Thyroid gland (tissue), 4 donors: Measurements from ENCODE around the gene SH2D6. TPM values are rescaled to one million over a fixed set of nuclear protein-coding genes. Genes with fewer than 3 reads are reported as not detected.
A peak's percentile ranks its signal among the peaks of the same experiment; 100 is the strongest.
"Not testable (repeated sequence)": the region's sequence is repeated elsewhere in the genome, so short reads cannot be mapped to it uniquely, and the experiment has no call there.

Source experiments
- DNase-seq, 2 donors: peaks; one replicate each; pipeline ENCODE4 v3.0.0-alpha.2; 2019
- H3K27ac ChIP-seq, 3 donors: fragments of 200-600 bp; sonication (generic); 1 replicate in 2 of 3; 2 replicates in 1 of 3; pipeline ENCODE4 v1.5.1; 2016 to 2019; ENCODE audit warnings: mild to moderate bottlenecking in 1 of 3, moderate library complexity in 1 of 3
- H3K27me3 ChIP-seq: fragments of 200-600 bp; sonication (generic); one replicate; pipeline ENCODE4 v1.5.1; 2019
- H3K36me3 ChIP-seq, 2 donors: fragments of 200-600 bp; sonication (generic); one replicate each; pipeline ENCODE4 v1.5.1; 2016 to 2019
- H3K4me1 ChIP-seq, 2 donors: fragments of 200-600 bp; sonication (generic); one replicate each; pipeline ENCODE4 v1.5.1; 2017 to 2019
- H3K4me3 ChIP-seq, 3 donors: fragments of 200-600 bp; sonication (generic); replicated peaks in 1 of 3; 1 replicate in 2 of 3; 2 replicates in 1 of 3; pipeline ENCODE4 v1.5.1; 2016; ENCODE audit warnings: mild to moderate bottlenecking in 1 of 3
- H3K9me3 ChIP-seq: fragments of 200-600 bp; sonication (generic); one replicate; pipeline ENCODE4 v1.5.1; 2017
- POLR2A ChIP-seq, 2 donors: fragments of 450-650 bp; IDR thresholded peaks; one replicate each; pipeline ENCODE4 v1.6.1; 2017; ENCODE audit warnings: antibody characterized with exemption in 2 of 2, mild to moderate bottlenecking in 2 of 2, moderate library complexity in 1 of 2
- WGBS, 2 donors: methylation state at CpG; one replicate each; pipeline ENCODE4 v1.1.5; 2017; 5-methylcytosine and 5-hydroxymethylcytosine counted together
- intact Hi-C: fragments of 100-400 bp; cut with DNase I; formaldehyde crosslinking; loops from one replicate; pipeline ENCODE4 v1.15.1; 2023
- total RNA-seq, 4 donors: library from RNA; depleted of rRNA; stranded (reverse); fragments of >200 nt; gene quantifications; one replicate each; pipeline ENCODE4 v1.2.3, GENCODE V29; 2016
- TF ChIP-seq, protein P1 (sequence below), 6 experiments: fragments of 200-600 bp in 3 of 6; fragments of 450-650 bp in 3 of 6; sonication (generic) in 3 of 6; IDR thresholded peaks; one replicate each; pipeline ENCODE4 v1.5.1; 2016 to 2019; ENCODE audit warnings: antibody characterized with exemption in 6 of 6, mild to moderate bottlenecking in 2 of 6, inconsistent platforms in 1 of 6, moderate library complexity in 1 of 6

The SH2D6 gene
- total RNA-seq, 4 donors from 2014 or later = 1.6 to 9.0 (median 4.1) TPM

DNA sequence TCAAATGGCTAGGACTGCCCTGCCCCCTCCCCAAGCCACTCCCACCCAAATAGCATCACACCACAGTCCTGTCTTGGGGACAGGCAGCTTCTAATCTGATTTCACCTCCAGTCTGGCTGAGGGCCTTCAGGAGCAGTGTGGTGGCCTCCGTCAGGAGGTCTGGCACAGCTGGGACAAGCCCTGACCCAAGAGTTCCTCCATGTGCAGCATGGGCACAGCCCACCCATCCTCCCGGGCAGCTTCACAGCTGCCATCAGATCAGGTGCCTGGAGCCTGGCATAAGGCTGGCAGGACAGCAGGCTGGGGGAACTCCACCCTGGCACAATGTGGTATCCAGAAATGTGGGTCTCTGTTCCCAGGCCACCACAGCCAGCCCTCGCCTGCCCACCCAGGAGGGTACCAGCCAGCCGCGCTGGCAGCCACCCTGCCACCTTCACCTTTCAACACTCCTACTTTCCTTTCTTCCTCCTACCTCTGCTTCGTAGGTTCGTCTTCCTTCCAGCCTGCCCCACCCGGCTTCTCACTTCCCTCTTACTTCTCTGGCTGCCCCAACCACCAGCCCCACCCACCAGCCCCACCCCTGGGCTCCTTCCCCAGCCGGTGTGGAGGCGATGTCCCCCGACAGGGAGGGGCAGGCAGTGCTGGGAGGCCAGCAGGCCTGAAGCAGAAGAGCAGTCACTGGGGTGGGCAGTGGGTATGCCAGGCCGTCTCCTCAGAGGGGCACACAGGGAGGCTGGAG lies 8.5 kb upstream of the SH2D6 start, which contains the start of gene CAPG:
CAPG (minus strand) TSS at position 522 of the 739 bp plus-strand sequence. CDS start 8,221 bp downstream, outside the sequence.
- TF ChIP-seq, protein P1, sequence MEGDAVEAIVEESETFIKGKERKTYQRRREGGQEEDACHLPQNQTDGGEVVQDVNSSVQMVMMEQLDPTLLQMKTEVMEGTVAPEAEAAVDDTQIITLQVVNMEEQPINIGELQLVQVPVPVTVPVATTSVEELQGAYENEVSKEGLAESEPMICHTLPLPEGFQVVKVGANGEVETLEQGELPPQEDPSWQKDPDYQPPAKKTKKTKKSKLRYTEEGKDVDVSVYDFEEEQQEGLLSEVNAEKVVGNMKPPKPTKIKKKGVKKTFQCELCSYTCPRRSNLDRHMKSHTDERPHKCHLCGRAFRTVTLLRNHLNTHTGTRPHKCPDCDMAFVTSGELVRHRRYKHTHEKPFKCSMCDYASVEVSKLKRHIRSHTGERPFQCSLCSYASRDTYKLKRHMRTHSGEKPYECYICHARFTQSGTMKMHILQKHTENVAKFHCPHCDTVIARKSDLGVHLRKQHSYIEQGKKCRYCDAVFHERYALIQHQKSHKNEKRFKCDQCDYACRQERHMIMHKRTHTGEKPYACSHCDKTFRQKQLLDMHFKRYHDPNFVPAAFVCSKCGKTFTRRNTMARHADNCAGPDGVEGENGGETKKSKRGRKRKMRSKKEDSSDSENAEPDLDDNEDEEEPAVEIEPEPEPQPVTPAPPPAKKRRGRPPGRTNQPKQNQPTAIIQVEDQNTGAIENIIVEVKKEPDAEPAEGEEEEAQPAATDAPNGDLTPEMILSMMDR (IDR thresholded peaks at IDR 0.05) = no peak
- TF ChIP-seq POLR2A (IDR thresholded peaks at IDR 0.05) = peak in 1 of 2 donors; percentile 12
- intact Hi-C loops = loop anchor here (10.0 kb wide), 1 partner anchor 55 kb away; the partner anchor contains the start of genes ELMOD3 and RETSAT
- Histone ChIP-seq H3K27ac (peak within 1 kb of the TSS; percentile 58 to 83 (median 80)), H3K9me3 (no peaks in the 10 kb centered on the region), H3K4me3 (no peak within 1 kb of the TSS), H3K36me3 (no peaks in the 10 kb centered on the region), H3K4me1 (peaks cover 63 to 75% of the 10 kb centered on the region in 2 donors), H3K27me3 (no peaks in the 10 kb centered on the region)
- DNase-seq = peak; percentile 68 to 78
- WGBS, 2 donors = 48 to 50% methylated on average over 10 to 12 of the region's 12 CpGs

DNA sequence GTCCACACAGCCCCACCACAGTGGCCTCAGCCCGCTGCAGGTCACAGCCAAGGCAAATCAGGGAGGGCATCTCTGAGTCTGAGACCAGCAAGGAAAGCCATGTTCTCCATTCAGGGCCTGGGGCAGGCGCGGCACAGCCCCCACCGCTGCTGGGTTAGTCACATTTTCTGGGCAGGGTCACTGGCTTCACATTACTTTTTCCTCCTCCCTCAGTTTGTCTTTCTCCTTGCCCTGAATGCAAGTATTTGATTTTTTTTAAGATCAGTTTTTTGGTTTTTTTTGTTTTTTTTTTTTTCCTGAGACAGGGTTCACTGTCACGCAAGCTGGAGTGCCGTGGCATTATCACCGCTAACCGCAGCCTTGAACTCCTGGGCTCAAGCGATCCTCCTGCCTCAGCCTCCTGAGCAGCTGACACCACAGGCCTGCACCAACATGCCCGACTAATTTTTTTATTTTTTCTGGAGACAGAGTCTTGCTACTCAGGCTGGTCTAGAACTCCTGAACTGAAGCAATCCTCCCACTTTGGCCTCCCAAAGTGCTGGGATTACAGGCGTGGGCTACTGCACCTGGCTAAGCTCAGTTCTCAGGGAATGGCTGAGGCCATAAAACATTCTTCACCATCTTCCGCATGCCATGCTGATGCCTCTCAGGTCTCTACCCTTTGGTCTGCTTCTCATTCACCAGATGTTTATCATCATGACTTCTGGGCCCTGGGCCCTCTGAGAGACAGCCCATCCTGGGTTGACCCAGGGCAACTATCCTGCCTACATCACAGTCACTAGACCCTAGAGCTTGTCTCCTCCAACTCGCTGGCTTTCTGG lies 7.7 kb upstream of the SH2D6 start:
- no peak for DNase-seq
- TF ChIP-seq, protein P1 (IDR thresholded peaks at IDR 0.05) = no peak
- TF ChIP-seq POLR2A (IDR thresholded peaks at IDR 0.05) = no peak
- intact Hi-C loops = loop anchor here (10.0 kb wide), 1 partner anchor 56 kb away; the partner anchor contains the start of genes ELMOD3 and RETSAT
- H3K36me3 ChIP-seq = no peaks in the 10 kb centered on the region
- H3K9me3 ChIP-seq = no peaks in the 10 kb centered on the region
- H3K27me3 ChIP-seq = no peaks in the 10 kb centered on the region
- peaks cover 63 to 75% of the 10 kb centered on the region in 2 donors for H3K4me1 ChIP-seq
- peak overlapping the region; percentile 58 to 83 (median 80) for H3K27ac ChIP-seq
- 91 to 92% methylated on average over 13 of the region's 13 CpGs for WGBS, 2 donors
- H3K4me3 ChIP-seq = no peak overlapping the region

DNA sequence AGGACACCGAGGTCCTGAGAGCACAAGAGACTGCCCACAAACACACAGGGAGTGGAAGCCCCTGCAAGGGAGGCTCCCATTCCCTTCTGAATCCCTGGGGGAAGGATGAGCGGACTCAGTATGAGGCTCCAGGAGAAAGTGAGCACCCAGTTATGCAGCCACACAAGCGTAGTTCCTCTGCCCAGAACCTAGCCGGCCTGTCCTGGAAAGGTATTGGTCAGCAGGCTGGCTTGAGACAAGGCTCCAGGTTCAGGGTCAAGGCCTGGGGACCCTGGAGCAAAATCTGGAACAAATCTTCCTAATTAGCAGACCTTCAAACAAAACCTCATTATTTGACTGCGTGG lies 7.1 kb upstream of the SH2D6 start:
- intact Hi-C loops = loop anchor here (10.0 kb wide), 1 partner anchor 57 kb away; the partner anchor contains the start of genes ELMOD3 and RETSAT
- DNase-seq = no peak
- no peaks in the 10 kb centered on the region for H3K27me3 ChIP-seq
- H3K9me3 ChIP-seq = no peaks in the 10 kb centered on the region
- no peaks in the 10 kb centered on the region for H3K36me3 ChIP-seq
- 89 to 93% methylated on average over 5 of the region's 5 CpGs for WGBS, 2 donors
- peak overlapping the region in 2 of 3 donors; percentile 80 to 83 for H3K27ac ChIP-seq
- no peak for TF ChIP-seq POLR2A (IDR thresholded peaks at IDR 0.05)
- TF ChIP-seq, protein P1 (IDR thresholded peaks at IDR 0.05) = no peak
- peaks cover 59 to 74% of the 10 kb centered on the region in 2 donors for H3K4me1 ChIP-seq
- no peak overlapping the region for H3K4me3 ChIP-seq

DNA sequence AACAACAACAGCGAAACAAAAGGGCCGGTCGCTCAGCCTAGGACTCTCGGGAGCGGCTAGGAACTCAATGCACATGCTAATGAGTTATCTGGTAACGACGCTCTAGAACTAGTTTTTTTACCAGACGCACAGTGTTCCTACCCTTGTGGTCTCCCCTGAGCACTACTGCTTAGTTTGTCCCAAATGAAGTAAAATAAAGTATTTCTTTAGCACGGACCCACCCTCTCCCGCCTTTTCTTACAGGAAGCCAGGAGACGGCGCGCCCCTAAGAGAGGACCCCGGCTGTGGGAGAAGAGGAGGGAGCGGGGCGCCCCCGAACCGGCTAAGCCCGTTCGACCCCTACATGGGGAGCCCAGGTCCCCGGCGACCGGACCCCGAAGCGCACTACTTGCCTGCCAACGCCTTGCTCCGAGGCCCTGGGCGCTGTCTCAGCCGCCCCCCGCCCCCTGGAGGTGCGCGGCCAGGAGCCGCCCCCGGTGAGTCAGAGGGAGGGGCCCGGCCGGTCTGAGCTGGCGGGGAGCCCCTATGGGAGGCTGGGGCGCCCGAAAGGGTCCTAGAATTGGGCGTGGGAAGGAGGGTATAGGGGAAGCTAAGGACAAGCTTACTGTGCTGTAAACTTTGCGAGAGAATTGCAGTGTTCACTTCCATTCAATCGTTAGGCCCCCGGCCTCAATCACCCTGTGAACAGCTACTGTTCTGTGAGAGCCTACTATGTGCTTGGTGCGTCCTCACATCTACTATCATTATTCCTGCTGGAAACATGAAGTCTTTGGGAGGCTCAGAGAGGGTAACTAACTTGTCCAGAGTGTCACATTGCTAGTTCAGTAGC lies 4.7 kb upstream of the SH2D6 start:
- peak overlapping the region; percentile 66 to 87 (median 83) for H3K27ac ChIP-seq
- H3K27me3 ChIP-seq = no peaks in the 10 kb centered on the region
- peak in 1 of 2 donors; percentile 81 for TF ChIP-seq POLR2A (IDR thresholded peaks at IDR 0.05)
- TF ChIP-seq, protein P1 (IDR thresholded peaks at IDR 0.05) = peak in 1 of 6 experiments; percentile 16
- 6 to 8% methylated on average over 26 to 41 of the region's 44 CpGs for WGBS, 2 donors
- H3K9me3 ChIP-seq = no peaks in the 10 kb centered on the region
- H3K4me3 ChIP-seq = peak overlapping the region; percentile 19 to 53 (median 52)
- peaks cover 56 to 64% of the 10 kb centered on the region in 2 donors for H3K4me1 ChIP-seq
- intact Hi-C loops = loop anchor here (10.0 kb wide), 1 partner anchor 59 kb away; the partner anchor contains the start of genes ELMOD3 and RETSAT
- peak; percentile 73 to 74 for DNase-seq
- no peaks in the 10 kb centered on the region for H3K36me3 ChIP-seq

DNA sequence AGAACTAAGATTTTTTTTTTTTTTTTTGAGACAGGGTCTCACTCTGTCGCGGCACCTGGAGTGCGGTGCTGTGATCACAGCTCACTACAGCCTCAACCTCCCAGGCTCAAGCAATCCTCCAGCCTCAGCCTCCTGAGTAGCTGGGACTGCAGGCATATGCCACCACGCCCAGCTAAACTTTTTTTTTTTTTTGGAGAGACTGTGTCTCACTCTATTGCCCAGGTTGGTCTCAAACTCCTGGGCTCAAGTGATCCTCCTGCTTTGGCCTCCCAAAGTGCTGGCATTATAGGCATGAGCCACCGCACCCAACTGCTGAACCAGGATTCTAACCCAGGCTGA lies 4.1 kb upstream of the SH2D6 start:
- not testable (repeated sequence) for H3K9me3 ChIP-seq, DNase-seq, H3K27me3 ChIP-seq, H3K36me3 ChIP-seq
- 73 to 86% methylated on average over 5 of the region's 5 CpGs for WGBS, 2 donors
- peak overlapping the region; percentile 66 to 87 (median 83) for H3K27ac ChIP-seq
- peak overlapping the region in 1 of 3 donors; percentile 53 for H3K4me3 ChIP-seq
- H3K4me1 ChIP-seq = peaks cover 56 to 64% of the 10 kb centered on the region in 2 donors
- intact Hi-C loops = loop anchor here (10.0 kb wide), 1 partner anchor 60 kb away; the partner anchor contains the start of genes ELMOD3 and RETSAT
